ENCODE results near the gene MYH7B.

MYH7B gene

DNA sequence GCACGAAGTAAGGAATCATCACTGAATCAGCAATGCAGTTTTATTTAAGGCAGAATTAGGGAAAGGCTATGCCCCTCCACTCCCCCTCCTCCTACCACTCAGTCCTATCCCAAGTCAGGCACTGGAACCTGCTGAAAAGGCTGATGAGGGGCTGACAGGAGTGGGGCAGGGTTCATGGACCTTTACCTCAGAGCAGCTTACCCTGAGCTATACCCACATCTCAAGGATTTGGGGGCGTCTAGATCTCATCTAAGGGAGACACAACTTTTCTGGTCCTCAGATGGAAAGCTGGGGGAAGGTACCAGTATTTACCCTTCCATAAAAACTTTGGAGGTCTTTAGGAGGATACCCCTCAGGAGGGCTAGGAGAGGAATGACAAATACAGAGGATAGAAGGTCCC lies 27.3 kb upstream of the MYH7B start:
- Mint-ChIP-seq H3K9me3 (no peaks in the 10 kb centered on the region), H3K27me3 (ENCODE audit: low read depth) (no peaks in the 10 kb centered on the region), H3K4me1 (ENCODE audit: low read depth) (peaks cover 6% of the 10 kb centered on the region), H3K4me3 (no peak overlapping the region), H3K27ac (no peak overlapping the region), H3K36me3 (ENCODE audit: low read depth) (peaks cover 47% of the 10 kb centered on the region)
- DNase-seq (ENCODE audit: low spot score) = no peak

GRCh38 chr20:34931771-34932170 lies 23.9 kb upstream of the MYH7B start:
- no peak for DNase-seq (ENCODE audit: low spot score)
- Mint-ChIP-seq H3K4me1 (ENCODE audit: low read depth) (no peaks in the 10 kb centered on the region), H3K4me3 (no peak overlapping the region), H3K9me3 (no peaks in the 10 kb centered on the region), H3K36me3 (ENCODE audit: low read depth) (peaks cover 46% of the 10 kb centered on the region), H3K27me3 (ENCODE audit: low read depth) (no peaks in the 10 kb centered on the region), H3K27ac (no peak overlapping the region)

GRCh38 chr20:34938466-34939163 lies 17.1 kb upstream of the MYH7B start:
- Mint-ChIP-seq H3K27me3 (ENCODE audit: low read depth) (no peaks in the 10 kb centered on the region), H3K9me3 (no peaks in the 10 kb centered on the region), H3K36me3 (ENCODE audit: low read depth) (peaks cover 36% of the 10 kb centered on the region), H3K27ac (no peak overlapping the region), H3K4me1 (ENCODE audit: low read depth) (no peaks in the 10 kb centered on the region), H3K4me3 (no peak overlapping the region)
- DNase-seq (ENCODE audit: low spot score) = no peak

GRCh38 chr20:34940081-34940481 lies 15.6 kb upstream of the MYH7B start:
- Mint-ChIP-seq H3K36me3 (ENCODE audit: low read depth) (peaks cover 35% of the 10 kb centered on the region), H3K4me1 (ENCODE audit: low read depth) (no peaks in the 10 kb centered on the region), H3K9me3 (no peaks in the 10 kb centered on the region), H3K27me3 (ENCODE audit: low read depth) (no peaks in the 10 kb centered on the region), H3K4me3 (no peak overlapping the region), H3K27ac (no peak overlapping the region)
- DNase-seq (ENCODE audit: low spot score) = no peak

DNA sequence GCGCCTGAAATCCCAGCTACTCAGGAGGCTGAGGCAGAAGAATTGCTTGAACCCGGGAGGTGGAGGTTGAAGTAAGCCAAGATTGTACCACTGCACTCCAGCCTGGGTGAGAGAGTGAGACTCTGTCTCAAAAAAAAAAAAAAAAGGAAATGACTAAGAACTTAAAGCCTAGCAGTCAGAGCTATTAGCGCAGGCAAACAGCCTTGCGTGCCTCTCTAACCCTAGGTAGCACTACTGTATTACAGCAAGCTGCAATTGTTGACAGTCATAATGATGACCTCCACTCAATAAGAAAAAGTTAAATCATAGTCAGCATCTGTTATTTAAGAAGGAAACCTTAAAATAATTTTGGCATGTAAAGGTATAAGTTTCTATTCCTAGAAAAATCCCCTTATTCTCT lies 14.4 kb upstream of the MYH7B start:
- no peaks in the 10 kb centered on the region for H3K4me1 Mint-ChIP-seq (ENCODE audit: low read depth)
- no peak for DNase-seq (ENCODE audit: low spot score)
- H3K9me3 Mint-ChIP-seq = no peaks in the 10 kb centered on the region
- H3K36me3 Mint-ChIP-seq (ENCODE audit: low read depth) = peaks cover 35% of the 10 kb centered on the region
- no peak overlapping the region for H3K4me3 Mint-ChIP-seq
- H3K27me3 Mint-ChIP-seq (ENCODE audit: low read depth) = no peaks in the 10 kb centered on the region
- H3K27ac Mint-ChIP-seq = no peak overlapping the region

DNA sequence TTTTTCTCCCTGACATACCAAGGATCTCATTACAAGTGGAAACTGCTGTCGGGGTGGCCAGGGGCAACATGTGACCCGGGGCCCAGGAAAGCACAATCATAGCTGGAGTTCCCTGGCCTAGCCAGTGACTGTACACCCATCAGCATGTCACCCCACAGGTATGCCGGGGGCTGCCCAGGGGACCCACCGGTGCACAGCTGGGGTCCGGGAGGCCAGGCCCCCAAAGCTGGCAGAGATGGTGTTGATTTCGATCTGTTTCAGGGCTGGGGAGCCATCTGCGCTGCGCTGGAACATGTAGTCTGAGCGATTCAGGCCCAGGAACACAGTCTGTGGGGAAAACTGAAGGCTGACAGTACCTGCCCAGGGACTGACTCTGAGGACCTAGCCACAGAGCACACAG lies 13.4 kb upstream of the MYH7B start:
- DNase-seq (ENCODE audit: low spot score) = no peak
- no peak overlapping the region for H3K27ac Mint-ChIP-seq
- no peaks in the 10 kb centered on the region for H3K9me3 Mint-ChIP-seq
- H3K36me3 Mint-ChIP-seq (ENCODE audit: low read depth) = peaks cover 37% of the 10 kb centered on the region
- H3K4me1 Mint-ChIP-seq (ENCODE audit: low read depth) = no peaks in the 10 kb centered on the region
- H3K4me3 Mint-ChIP-seq = no peak overlapping the region
- H3K27me3 Mint-ChIP-seq (ENCODE audit: low read depth) = no peaks in the 10 kb centered on the region

DNA sequence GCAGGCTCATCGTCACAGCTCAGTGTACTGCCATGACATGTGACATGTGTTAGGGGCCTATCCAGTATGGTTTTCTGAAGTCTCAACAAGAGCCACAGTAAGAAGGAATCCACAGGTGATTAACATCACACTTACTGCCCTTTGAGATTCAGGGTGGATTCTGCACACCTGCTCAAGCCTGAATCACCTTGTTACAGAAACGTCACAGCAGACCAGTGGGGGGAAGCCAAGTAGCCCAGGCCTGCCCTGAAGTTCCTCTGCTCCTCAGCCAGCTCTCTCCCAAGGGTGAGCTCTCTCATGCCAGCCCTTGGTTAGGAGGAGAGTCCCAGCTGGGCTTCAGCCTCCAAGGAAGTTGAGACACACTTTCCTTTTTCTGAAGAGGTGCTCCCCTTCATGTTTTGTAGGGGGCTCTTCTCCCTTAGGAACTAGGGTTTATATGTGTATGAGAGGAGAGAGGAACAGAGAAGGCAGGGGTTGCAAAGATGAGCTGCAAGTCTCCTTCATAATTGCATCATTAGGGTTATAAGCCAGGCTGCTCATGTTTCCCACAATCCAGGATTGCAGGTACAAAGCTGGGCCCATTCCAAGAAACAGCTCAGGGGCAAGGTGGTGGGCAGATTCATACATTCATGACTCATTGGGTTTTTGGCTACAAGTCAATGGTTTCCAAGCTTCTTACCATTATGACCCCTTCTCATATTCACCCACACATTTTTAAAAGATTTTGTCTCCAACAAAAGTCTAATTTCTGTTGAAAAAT lies 11.7 kb upstream of the MYH7B start:
- H3K27ac Mint-ChIP-seq = no peak overlapping the region
- H3K27me3 Mint-ChIP-seq (ENCODE audit: low read depth) = no peaks in the 10 kb centered on the region
- peaks cover 31% of the 10 kb centered on the region for H3K36me3 Mint-ChIP-seq (ENCODE audit: low read depth)
- H3K4me3 Mint-ChIP-seq = no peak overlapping the region
- no peak for DNase-seq (ENCODE audit: low spot score)
- no peaks in the 10 kb centered on the region for H3K9me3 Mint-ChIP-seq
- H3K4me1 Mint-ChIP-seq (ENCODE audit: low read depth) = no peaks in the 10 kb centered on the region

DNA sequence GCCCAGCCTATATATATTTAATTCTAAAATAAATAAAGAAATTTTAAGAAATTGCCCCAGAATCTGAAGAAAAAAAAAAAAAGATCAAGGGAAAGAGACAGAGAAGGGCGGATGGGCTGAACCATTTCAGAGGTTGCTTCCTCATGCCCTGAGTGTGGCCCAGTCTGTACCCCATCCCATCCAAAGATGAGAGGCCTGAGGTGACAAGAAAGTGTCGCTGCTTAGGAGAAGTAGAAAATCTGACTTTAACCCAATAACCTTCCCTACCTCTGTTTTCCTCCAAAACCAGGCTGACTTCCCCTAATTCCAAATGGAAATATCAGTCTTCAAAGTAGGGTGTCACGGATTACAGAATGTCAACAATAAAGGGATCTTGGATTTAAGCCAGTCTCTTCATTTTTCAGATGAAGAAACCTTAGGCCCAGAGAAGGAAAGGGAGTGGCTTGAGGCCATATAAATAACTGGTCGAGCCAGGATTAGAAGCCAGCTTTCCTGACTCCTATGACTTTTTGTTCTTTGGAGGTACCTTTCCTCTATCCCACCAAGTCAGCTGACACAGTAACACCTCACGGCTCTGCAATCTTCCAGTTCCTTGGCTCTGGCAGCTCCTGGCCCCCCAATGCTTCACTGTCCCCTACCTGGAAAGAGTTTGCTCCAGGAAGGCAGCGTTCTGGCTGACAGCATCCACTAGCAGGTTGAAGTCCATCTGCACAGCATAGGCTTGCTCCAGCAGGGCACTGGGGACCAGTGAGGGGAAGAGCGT lies 10.2 kb upstream of the MYH7B start:
- Mint-ChIP-seq H3K36me3 (ENCODE audit: low read depth) (peaks cover 42% of the 10 kb centered on the region), H3K27me3 (ENCODE audit: low read depth) (no peaks in the 10 kb centered on the region), H3K9me3 (no peaks in the 10 kb centered on the region), H3K4me1 (ENCODE audit: low read depth) (no peaks in the 10 kb centered on the region), H3K27ac (no peak overlapping the region), H3K4me3 (no peak overlapping the region)
- DNase-seq (ENCODE audit: low spot score) = no peak

DNA sequence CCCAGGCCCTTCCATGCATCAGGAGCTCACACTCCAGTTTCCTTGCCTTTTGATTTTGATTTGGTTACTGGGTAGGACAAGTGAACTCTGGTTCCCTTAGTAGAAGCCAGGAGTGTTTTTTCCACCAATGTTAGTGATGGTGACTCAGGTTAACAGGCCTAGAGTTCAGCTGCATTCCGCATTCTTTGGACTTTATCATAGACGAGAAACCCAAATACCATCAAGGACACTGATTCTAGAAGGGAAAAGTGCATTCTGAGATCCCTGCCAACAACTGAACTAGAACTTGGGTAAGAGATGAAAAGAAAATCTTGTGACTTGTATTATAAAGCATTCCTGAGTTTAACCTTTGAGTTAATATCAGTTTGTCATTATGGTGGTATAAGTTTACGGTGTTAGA lies 9.0 kb upstream of the MYH7B start:
- Mint-ChIP-seq H3K27ac (no peak overlapping the region), H3K4me3 (no peak overlapping the region), H3K9me3 (no peaks in the 10 kb centered on the region), H3K36me3 (ENCODE audit: low read depth) (peaks cover 44% of the 10 kb centered on the region), H3K27me3 (ENCODE audit: low read depth) (no peaks in the 10 kb centered on the region), H3K4me1 (ENCODE audit: low read depth) (no peaks in the 10 kb centered on the region)
- no peak for DNase-seq (ENCODE audit: low spot score)

- Mint-ChIP-seq H3K4me3 (no peak overlapping the region), H3K27ac (no peak overlapping the region), H3K4me1 (ENCODE audit: low read depth) (no peaks in the 10 kb centered on the region), H3K36me3 (ENCODE audit: low read depth) (peaks cover 41% of the 10 kb centered on the region), H3K9me3 (no peaks in the 10 kb centered on the region), H3K27me3 (ENCODE audit: low read depth) (no peaks in the 10 kb centered on the region)
- DNase-seq (ENCODE audit: low spot score) = no peak
Observed at GRCh38 chr20:34947336-34947735, 8.3 kb upstream of the MYH7B start.

GRCh38 chr20:34948030-34948429 lies 7.6 kb upstream of the MYH7B start:
- Mint-ChIP-seq H3K27me3 (ENCODE audit: low read depth) (no peaks in the 10 kb centered on the region), H3K36me3 (ENCODE audit: low read depth) (peaks cover 36% of the 10 kb centered on the region), H3K9me3 (no peaks in the 10 kb centered on the region), H3K4me1 (ENCODE audit: low read depth) (no peaks in the 10 kb centered on the region), H3K27ac (no peak overlapping the region), H3K4me3 (no peak overlapping the region)
- no peak for DNase-seq (ENCODE audit: low spot score)

DNA sequence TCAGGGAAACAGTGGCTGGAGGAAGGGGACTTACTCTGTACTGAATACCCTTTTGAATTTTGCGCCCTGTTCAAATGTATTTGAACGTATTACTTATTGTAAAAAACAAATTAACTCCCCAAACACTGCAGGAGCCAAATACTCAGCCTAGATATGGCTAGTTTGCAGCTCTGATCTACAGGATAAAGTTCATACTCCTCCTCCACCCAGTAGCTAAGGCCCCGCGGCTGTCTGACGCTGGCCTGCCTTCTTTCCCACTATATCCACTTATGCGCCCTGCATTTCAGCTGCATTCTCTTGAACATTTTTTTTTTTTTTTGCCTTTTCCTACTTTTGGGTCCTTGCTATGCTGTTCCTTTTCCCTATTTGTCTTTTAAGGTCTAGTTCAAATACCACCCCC lies 6.5 kb upstream of the MYH7B start:
- Mint-ChIP-seq H3K9me3 (no peaks in the 10 kb centered on the region), H3K4me1 (ENCODE audit: low read depth) (no peaks in the 10 kb centered on the region), H3K27me3 (ENCODE audit: low read depth) (no peaks in the 10 kb centered on the region), H3K36me3 (ENCODE audit: low read depth) (peaks cover 29% of the 10 kb centered on the region), H3K4me3 (no peak overlapping the region), H3K27ac (no peak overlapping the region)
- no peak for DNase-seq (ENCODE audit: low spot score)

DNA sequence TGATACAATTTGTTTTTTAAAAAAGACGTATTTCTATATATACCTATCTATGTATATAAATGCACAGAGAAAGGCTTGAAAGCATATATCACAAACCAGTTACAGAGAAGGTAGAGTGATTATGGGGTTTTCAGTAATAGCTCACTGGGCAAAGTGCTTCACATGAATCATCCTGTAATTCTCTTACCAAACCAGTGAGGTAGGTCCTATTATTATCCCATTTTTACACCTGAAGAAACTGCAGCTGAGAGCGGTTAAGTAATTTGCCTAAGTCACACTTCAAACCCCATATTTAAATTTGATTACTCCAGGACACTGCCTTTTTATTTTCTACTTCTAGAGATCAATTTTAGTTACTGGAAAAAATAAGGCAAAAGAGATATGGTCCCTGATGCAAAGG lies 4.4 kb upstream of the MYH7B start:
- H3K27ac Mint-ChIP-seq = no peak overlapping the region
- H3K36me3 Mint-ChIP-seq (ENCODE audit: low read depth) = peaks cover 31% of the 10 kb centered on the region

GRCh38 chr20:34951652-34952051 lies 4.0 kb upstream of the MYH7B start:
- H3K9me3 Mint-ChIP-seq = no peaks in the 10 kb centered on the region
- H3K4me3 Mint-ChIP-seq = no peak overlapping the region
- peaks cover 28% of the 10 kb centered on the region for H3K36me3 Mint-ChIP-seq (ENCODE audit: low read depth)
- no peaks in the 10 kb centered on the region for H3K27me3 Mint-ChIP-seq (ENCODE audit: low read depth)
- DNase-seq (ENCODE audit: low spot score) = no peak
- peaks cover 14% of the 10 kb centered on the region for H3K4me1 Mint-ChIP-seq (ENCODE audit: low read depth)
- H3K27ac Mint-ChIP-seq = no peak overlapping the region

More for the DNA sequence above, 4.4 kb upstream of the MYH7B start:
- Mint-ChIP-seq H3K4me3 (no peak overlapping the region), H3K4me1 (ENCODE audit: low read depth) (peaks cover 11% of the 10 kb centered on the region), H3K27me3 (ENCODE audit: low read depth) (no peaks in the 10 kb centered on the region), H3K9me3 (no peaks in the 10 kb centered on the region)
- DNase-seq (ENCODE audit: low spot score) = no peak
